HEK293 (cell line): Measurements from ENCODE around the gene METTL17.
"Not testable (repeated sequence)": the region's sequence is repeated elsewhere in the genome, so short reads cannot be mapped to it uniquely, and the experiment has no call there.

Experiments used
- CTCF ChIA-PET: fragments of 350-600 bp; formaldehyde crosslinking; extraction: SDS; loops from one replicate; lab custom pipeline; 2021; ENCODE audit warnings: antibody characterized with exemption; lab: Yijun Ruan, JAX
- POLR2A ChIA-PET: fragments of 300-600 bp; formaldehyde crosslinking; extraction: SDS; loops from one replicate; lab custom pipeline; 2020; ENCODE audit warnings: antibody characterized with exemption, inconsistent platforms; lab: Yijun Ruan, JAX
- H3K27ac ChIP-seq: fragments of 200-500 bp; sonication (Bioruptor generic); 2 replicates; pipeline ENCODE4 v1.5.1; 2014; ENCODE audit warnings: low read depth, low read length, control low read depth, inconsistent platforms; ENCODE audit errors: extremely low read depth
- H3K36me3 ChIP-seq, 2 experiments: fragments of 200-500 bp in 1 of 2; sonication (Bioruptor generic) in 1 of 2; 1 replicate in 1 of 2; 2 replicates in 1 of 2; pipeline ENCODE4 v1.5.1; 2014 to 2017; ENCODE audit warnings: inconsistent platforms in 2 of 2, low read length in 2 of 2; ENCODE audit not compliant: control insufficient read depth in 2 of 2, insufficient read depth in 1 of 2
- H3K4me1 ChIP-seq: fragments of 200-500 bp; sonication (Bioruptor generic); 2 replicates; pipeline ENCODE4 v1.5.1; 2014; ENCODE audit warnings: mild to moderate bottlenecking, low read length, inconsistent platforms; ENCODE audit not compliant: control insufficient read depth, insufficient read depth
- H3K4me3 ChIP-seq: 2 replicates; pipeline ENCODE4 v1.5.1; 2011; ENCODE audit warnings: low read depth, mild to moderate bottlenecking, control low read depth, low read length, moderate library complexity
- H3K9me3 ChIP-seq: fragments of 200-500 bp; sonication (Bioruptor generic); 2 replicates; pipeline ENCODE4 v1.5.1; 2014; ENCODE audit warnings: low read depth, low read length, inconsistent platforms; ENCODE audit not compliant: control insufficient read depth, insufficient read depth
- GLIS2 ChIP-seq: fragments of 450-650 bp; formaldehyde crosslinking; IDR thresholded peaks from 2 replicates; pipeline ENCODE4 v1.5.1; 2016; ENCODE audit warnings: missing biosample characterization, missing genetic modification characterization
- SCRT2 ChIP-seq: fragments of 450-650 bp; formaldehyde crosslinking; IDR thresholded peaks from 2 replicates; pipeline ENCODE4 v1.5.1; 2016; ENCODE audit warnings: missing biosample characterization, missing genetic modification characterization
- ZEB2 ChIP-seq: fragments of 450-650 bp; formaldehyde crosslinking; IDR thresholded peaks from 2 replicates; pipeline ENCODE4 v1.5.1; 2016; ENCODE audit warnings: missing biosample characterization, missing genetic modification characterization
- ZNF184 ChIP-seq: fragments of 450-650 bp; IDR thresholded peaks from 2 replicates; pipeline ENCODE4 v1.5.1; 2018; ENCODE audit warnings: missing biosample characterization, mild to moderate bottlenecking, missing genetic modification characterization
- ZNF366 ChIP-seq: fragments of 450-650 bp; formaldehyde crosslinking; conservative IDR thresholded peaks from 2 replicates; pipeline ENCODE4 v1.5.1; 2016; ENCODE audit warnings: missing biosample characterization, missing genetic modification characterization
- ZNF391 ChIP-seq: fragments of 450-650 bp; formaldehyde crosslinking; IDR thresholded peaks from 2 replicates; pipeline ENCODE4 v1.5.1; 2016; ENCODE audit warnings: low read depth, missing biosample characterization, missing genetic modification characterization, borderline replicate concordance
- ZNF600 ChIP-seq: fragments of 450-650 bp; formaldehyde crosslinking; IDR thresholded peaks from 2 replicates; pipeline ENCODE4 v1.5.1; 2016; ENCODE audit warnings: missing biosample characterization, missing genetic modification characterization
- ZNF629 ChIP-seq: fragments of 450-650 bp; formaldehyde crosslinking; IDR thresholded peaks from 2 replicates; pipeline ENCODE4 v1.5.1; 2017; ENCODE audit warnings: missing biosample characterization, missing genetic modification characterization
- ZNF660 ChIP-seq: fragments of 450-650 bp; IDR thresholded peaks from 2 replicates; pipeline ENCODE4 v1.5.1; 2018; ENCODE audit warnings: missing biosample characterization, mild to moderate bottlenecking, missing genetic modification characterization
- ZNF830 ChIP-seq: fragments of 450-650 bp; IDR thresholded peaks from 2 replicates; pipeline ENCODE4 v1.5.0; 2018; ENCODE audit warnings: missing biosample characterization, missing genetic modification characterization, low read depth, mild to moderate bottlenecking, moderate library complexity
- TF ChIP-seq, protein P1 (sequence below): fragments of 450-650 bp; IDR thresholded peaks from 2 replicates; pipeline ENCODE4 v1.5.1; 2018; ENCODE audit warnings: missing biosample characterization, missing genetic modification characterization
- TF ChIP-seq, protein P2 (sequence below): fragments of 450-650 bp; formaldehyde crosslinking; IDR thresholded peaks from 2 replicates; pipeline ENCODE4 v1.5.1; 2016; ENCODE audit warnings: missing biosample characterization, missing genetic modification characterization
- TF ChIP-seq, protein P3 (sequence below): fragments of 450-650 bp; formaldehyde crosslinking; IDR thresholded peaks from 2 replicates; pipeline ENCODE4 v1.5.1; 2016; ENCODE audit warnings: missing biosample characterization, missing genetic modification characterization
- TF ChIP-seq, protein P4 (sequence below): fragments of 450-650 bp; formaldehyde crosslinking; IDR thresholded peaks from 2 replicates; pipeline ENCODE4 v1.5.1; 2017; ENCODE audit warnings: missing biosample characterization, missing genetic modification characterization

Gene METTL17

DNA sequence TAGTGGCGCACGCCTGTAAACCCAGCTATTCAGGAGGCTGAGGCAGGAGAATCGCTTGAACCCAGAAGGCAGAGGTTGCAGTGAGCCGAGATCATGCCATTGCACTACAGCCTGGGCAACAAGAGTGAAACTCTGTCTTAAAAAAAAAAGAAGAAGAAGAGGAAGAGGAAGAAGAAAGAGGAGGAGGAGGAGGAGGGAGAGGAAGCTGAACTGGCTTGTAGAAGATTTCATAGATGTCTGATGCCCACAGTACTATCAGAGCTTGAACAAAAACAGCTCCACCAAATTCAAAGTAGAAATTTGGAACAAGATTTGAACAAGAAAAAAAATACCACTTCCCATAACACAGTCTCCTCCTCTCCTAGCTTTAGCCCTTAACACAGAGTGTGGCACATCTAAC lies 4.1 kb upstream of the METTL17 start:
- H3K36me3 ChIP-seq, H3K27ac ChIP-seq, H3K4me3 ChIP-seq, POLR2A ChIA-PET, H3K4me1 ChIP-seq, H3K9me3 ChIP-seq: not testable (repeated sequence)
- TF ChIP-seq, protein P1, sequence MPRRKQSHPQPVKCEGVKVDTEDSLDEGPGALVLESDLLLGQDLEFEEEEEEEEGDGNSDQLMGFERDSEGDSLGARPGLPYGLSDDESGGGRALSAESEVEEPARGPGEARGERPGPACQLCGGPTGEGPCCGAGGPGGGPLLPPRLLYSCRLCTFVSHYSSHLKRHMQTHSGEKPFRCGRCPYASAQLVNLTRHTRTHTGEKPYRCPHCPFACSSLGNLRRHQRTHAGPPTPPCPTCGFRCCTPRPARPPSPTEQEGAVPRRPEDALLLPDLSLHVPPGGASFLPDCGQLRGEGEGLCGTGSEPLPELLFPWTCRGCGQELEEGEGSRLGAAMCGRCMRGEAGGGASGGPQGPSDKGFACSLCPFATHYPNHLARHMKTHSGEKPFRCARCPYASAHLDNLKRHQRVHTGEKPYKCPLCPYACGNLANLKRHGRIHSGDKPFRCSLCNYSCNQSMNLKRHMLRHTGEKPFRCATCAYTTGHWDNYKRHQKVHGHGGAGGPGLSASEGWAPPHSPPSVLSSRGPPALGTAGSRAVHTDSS (tag by site-specific recombination), result peak; percentile 47; the same call in 1 of the 2 replicates
- CTCF ChIA-PET, result interaction anchor here (0.6 to 1.1 kb wide), 3 partner anchors 15 to 1127 kb away, joined by 3 to 6 read pairs (median 3); no protein-coding TSS in a partner anchor

DNA sequence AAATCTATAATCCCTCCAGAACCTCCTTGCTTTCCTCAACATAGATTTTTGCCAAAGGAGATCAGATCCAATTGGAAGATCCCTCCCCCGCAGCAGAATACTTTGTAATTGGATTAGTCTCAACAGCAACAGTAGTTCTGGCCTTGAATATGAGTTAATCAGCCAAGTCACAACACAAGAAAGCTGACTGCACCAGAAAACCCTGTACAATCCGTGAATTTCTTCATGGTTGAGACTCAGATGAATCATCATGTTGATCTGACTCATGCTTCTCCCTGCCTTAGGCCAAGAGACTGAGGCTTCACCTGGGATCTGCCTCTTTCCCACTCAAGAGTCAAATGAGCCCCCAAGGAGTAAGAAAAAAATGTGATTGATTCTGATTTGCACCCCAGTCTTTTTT lies 3.0 kb upstream of the METTL17 start:
- ChIA-PET CTCF (interaction anchor here (0.7 to 1.0 kb wide), 3 partner anchors 16 to 118 kb away, joined by 3 to 6 read pairs (median 4); no protein-coding TSS in a partner anchor), POLR2A (interaction anchor here (0.7 kb wide), 1 partner anchor 15 kb away, joined by 3 read pairs; no protein-coding TSS in a partner anchor)
- peaks cover 0 to 5% of the 10 kb centered on the region in 2 experiments; a peak in 1 of 3 replicates for H3K36me3 ChIP-seq
- 0 out of 2 replicates have a peak, but pooled peaks cover 2% of the 10 kb centered on the region for H3K4me1 ChIP-seq
- no peak overlapping the region for H3K4me3 ChIP-seq
- no peaks in the 10 kb centered on the region for H3K9me3 ChIP-seq
- TF ChIP-seq SCRT2 (tag by site-specific recombination), result peak; percentile 55
- TF ChIP-seq, protein P2, sequence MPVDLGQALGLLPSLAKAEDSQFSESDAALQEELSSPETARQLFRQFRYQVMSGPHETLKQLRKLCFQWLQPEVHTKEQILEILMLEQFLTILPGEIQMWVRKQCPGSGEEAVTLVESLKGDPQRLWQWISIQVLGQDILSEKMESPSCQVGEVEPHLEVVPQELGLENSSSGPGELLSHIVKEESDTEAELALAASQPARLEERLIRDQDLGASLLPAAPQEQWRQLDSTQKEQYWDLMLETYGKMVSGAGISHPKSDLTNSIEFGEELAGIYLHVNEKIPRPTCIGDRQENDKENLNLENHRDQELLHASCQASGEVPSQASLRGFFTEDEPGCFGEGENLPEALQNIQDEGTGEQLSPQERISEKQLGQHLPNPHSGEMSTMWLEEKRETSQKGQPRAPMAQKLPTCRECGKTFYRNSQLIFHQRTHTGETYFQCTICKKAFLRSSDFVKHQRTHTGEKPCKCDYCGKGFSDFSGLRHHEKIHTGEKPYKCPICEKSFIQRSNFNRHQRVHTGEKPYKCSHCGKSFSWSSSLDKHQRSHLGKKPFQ (tag by site-specific recombination), result no peak
- 0 out of 2 replicates have a peak, but pooled peaks have one; percentile 38 for TF ChIP-seq ZEB2
- TF ChIP-seq ZNF600 (tag by site-specific recombination), result 0 out of 2 replicates have a peak, but pooled peaks have one; percentile 39
- TF ChIP-seq, protein P3, sequence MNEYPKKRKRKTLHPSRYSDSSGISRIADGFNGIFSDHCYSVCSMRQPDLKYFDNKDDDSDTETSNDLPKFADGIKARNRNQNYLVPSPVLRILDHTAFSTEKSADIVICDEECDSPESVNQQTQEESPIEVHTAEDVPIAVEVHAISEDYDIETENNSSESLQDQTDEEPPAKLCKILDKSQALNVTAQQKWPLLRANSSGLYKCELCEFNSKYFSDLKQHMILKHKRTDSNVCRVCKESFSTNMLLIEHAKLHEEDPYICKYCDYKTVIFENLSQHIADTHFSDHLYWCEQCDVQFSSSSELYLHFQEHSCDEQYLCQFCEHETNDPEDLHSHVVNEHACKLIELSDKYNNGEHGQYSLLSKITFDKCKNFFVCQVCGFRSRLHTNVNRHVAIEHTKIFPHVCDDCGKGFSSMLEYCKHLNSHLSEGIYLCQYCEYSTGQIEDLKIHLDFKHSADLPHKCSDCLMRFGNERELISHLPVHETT, result 0 out of 2 replicates have a peak, but pooled peaks have one; percentile 33
- TF ChIP-seq ZNF629 (tag by site-specific recombination), result peak; percentile 70
- TF ChIP-seq, protein P4, sequence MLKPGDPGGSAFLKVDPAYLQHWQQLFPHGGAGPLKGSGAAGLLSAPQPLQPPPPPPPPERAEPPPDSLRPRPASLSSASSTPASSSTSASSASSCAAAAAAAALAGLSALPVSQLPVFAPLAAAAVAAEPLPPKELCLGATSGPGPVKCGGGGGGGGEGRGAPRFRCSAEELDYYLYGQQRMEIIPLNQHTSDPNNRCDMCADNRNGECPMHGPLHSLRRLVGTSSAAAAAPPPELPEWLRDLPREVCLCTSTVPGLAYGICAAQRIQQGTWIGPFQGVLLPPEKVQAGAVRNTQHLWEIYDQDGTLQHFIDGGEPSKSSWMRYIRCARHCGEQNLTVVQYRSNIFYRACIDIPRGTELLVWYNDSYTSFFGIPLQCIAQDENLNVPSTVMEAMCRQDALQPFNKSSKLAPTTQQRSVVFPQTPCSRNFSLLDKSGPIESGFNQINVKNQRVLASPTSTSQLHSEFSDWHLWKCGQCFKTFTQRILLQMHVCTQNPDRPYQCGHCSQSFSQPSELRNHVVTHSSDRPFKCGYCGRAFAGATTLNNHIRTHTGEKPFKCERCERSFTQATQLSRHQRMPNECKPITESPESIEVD (tag by site-specific recombination), result 0 out of 2 replicates have a peak, but pooled peaks have one; percentile 20
- TF ChIP-seq GLIS2 (tag by site-specific recombination), result no peak
- no peak for TF ChIP-seq ZNF830 (tag by site-specific recombination)
- TF ChIP-seq ZNF391 (tag by site-specific recombination), result no peak
- TF ChIP-seq ZNF184 (tag by site-specific recombination), result 0 out of 2 replicates have a peak, but pooled peaks have one; percentile 64
- TF ChIP-seq ZNF366 (tag by site-specific recombination), result peak; percentile 25; the same call in 1 of the 2 replicates
- 0 out of 2 replicates have a peak, but pooled peaks have one; percentile 43 for TF ChIP-seq ZNF660 (tag by site-specific recombination)
- H3K27ac ChIP-seq, result no peak overlapping the region
